ENCODE data around the gene LYRM7. TPM values are rescaled to one million over a fixed set of nuclear protein-coding genes. Genes with fewer than 3 reads are reported as not detected.
"Not testable (repeated sequence)": the region's sequence is repeated elsewhere in the genome, so short reads cannot be mapped to it uniquely, and the experiment has no call there.

LYRM7 gene
- 8.2 TPM for polyA plus RNA-seq (2012; ENCODE audit: low read depth, missing spikeins)

DNA sequence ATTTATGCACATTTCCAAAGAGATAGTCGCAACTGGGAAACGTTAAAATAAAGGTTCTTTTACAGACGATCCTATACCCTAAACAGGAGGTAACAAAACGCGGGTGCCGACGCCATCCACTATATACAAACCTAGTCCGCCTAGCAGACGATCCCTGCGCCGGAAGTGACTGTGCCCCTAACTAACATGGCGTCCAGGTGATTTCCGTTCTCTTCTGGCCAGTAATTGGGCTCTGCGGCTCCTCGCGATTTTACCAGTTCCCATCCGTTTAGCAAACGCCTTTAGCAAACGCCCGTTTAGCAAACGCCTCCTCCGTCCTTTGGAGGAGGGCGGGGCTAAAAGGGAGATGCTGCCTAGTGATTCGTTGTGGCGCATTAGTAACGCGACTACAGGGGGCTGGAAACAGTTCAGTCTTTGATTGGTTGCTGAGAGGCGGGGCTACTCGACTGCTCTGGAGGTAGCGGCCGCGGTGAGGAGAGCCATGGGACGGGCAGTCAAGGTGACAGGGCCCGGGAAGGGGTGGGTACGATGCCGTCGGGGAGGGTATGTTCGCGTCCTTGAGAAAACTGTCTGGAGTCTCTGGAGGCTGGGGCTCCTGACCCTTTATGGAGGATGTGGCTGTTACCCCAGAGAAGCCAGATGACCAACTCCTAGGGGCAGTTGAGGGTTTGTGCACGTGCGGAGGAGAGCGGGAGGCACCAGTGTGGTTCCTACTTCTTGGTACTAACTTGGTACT is at the start of gene LYRM7:
Gene LYRM7, plus strand, starts transcription at position 405 of the 736 bp plus-strand sequence. Its CDS starts 77 bp downstream, at position 482.
- FAIRE-seq (peak; percentile 97), DNase-seq (ENCODE audit: insufficient read length, low spot score) (peak; percentile 52)
- TF ChIP-seq TAF1 (IDR thresholded peaks at IDR 0.05; ENCODE audit: low read depth, low read length) (0 out of 2 replicates have a peak, but pooled peaks have one; percentile 21), PAX5 (IDR thresholded peaks at IDR 0.05; ENCODE audit: insufficient read depth, low read length, severe bottlenecking) (no peak), POLR2AphosphoS5 (IDR thresholded peaks at IDR 0.05; ENCODE audit: low read depth, low read length) (peak; percentile 70), POLR2A (IDR thresholded peaks at IDR 0.05; ENCODE audit: low read depth, low read length) (peak; percentile 83), POU2F2 (IDR thresholded peaks at IDR 0.05; ENCODE audit: low read depth, low read length) (0 out of 2 replicates have a peak, but pooled peaks have one; percentile 55), SPI1 (IDR thresholded peaks at IDR 0.05; ENCODE audit: low read depth, low read length) (no peak)

DNA sequence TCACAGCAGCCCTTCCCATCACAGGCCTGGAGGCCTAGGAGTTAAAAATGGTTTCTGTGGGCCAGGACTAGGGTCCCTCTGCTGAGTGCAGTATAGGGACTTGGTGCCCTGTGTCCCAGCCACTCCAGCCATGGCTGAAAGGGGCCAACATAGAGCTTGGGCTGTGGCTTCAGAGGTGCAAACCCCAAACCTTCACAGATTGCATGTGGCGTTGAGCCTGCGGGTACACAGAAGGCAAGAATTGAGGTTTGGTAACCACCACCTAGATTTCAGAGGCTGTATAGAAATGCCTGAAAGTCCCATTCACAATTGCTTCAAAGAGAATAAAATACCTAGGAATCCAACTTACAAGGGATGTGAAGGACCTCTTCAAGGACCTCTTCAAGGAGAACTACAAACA is 43.5 kb upstream of the LYRM7 start:
- FAIRE-seq = not testable (repeated sequence)

DNA sequence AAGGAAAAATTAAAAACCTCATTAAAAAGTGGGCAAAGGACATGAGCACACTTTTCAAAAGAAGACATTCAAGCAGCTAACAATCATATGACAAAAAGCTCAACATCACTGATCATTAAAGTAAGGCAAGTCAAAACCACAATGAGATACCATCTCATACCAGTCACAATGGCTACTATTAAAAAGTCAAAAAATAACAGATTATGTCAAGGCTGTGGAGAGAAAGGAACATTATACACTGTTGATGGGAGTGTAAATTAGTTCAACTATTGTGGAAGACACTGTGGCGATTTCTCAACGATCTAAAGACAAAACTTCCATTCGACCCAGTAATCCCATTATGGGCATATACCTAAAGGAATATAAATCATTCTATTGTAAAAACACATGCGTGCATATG is 41.4 kb upstream of the LYRM7 start:
- TF ChIP-seq POLR2AphosphoS5 (IDR thresholded peaks at IDR 0.05; ENCODE audit: low read depth, low read length) = no peak
- TF ChIP-seq PAX5 (IDR thresholded peaks at IDR 0.05; ENCODE audit: insufficient read depth, low read length, severe bottlenecking) = no peak
- no peak for TF ChIP-seq POU2F2 (IDR thresholded peaks at IDR 0.05; ENCODE audit: low read depth, low read length)
- TF ChIP-seq POLR2A (IDR thresholded peaks at IDR 0.05; ENCODE audit: low read depth, low read length) = no peak
- no peak for TF ChIP-seq SPI1 (IDR thresholded peaks at IDR 0.05; ENCODE audit: low read depth, low read length)
- TF ChIP-seq TAF1 (IDR thresholded peaks at IDR 0.05; ENCODE audit: low read depth, low read length) = no peak
- DNase-seq (ENCODE audit: insufficient read length, low spot score) (no peak), FAIRE-seq (no peak)

More for the DNA sequence above, 43.5 kb upstream of the LYRM7 start:
- DNase-seq (ENCODE audit: insufficient read length, low spot score) = not testable (repeated sequence)

DNA sequence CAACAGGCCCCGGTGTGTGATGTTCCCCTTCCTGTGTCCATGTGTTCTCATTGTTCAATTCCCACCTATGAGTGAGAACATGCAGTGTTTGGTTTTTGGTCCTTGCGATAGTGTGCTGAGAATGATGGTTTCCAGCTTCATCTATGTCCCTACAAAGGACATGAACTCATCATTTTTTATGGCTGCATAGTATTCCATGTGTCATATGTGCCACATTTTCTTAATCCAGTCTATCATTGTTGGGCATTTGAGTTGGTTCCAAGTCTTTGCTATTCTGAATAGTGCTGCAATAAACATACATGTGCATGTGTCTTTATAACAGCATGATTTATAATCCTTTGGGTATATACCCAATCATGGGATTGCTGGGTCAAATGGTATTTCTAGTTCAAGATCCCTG is 37.7 kb upstream of the LYRM7 start:
- not testable (repeated sequence) for FAIRE-seq; DNase-seq (ENCODE audit: insufficient read length, low spot score)

DNA sequence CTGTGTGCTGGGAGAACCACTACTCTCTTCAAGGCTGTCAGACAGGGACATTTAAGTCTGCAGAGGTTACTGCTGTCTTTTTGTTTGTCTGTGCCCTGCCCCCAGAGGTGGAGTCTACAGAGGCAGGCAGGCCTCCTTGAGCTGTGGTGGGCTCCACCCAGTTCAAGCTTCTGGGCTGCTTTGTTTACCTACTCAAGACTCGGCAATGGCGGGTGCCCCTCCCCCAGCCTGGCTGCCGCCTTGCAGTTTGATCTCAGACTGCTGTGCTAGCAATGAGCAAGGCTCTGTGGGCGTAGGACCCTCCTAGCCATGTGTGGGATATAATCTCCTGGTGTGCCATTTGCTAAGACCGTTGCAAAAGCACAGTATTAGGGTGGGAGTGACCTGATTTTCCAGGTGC is 32.3 kb upstream of the LYRM7 start:
- DNase-seq (ENCODE audit: insufficient read length, low spot score); FAIRE-seq: not testable (repeated sequence)

DNA sequence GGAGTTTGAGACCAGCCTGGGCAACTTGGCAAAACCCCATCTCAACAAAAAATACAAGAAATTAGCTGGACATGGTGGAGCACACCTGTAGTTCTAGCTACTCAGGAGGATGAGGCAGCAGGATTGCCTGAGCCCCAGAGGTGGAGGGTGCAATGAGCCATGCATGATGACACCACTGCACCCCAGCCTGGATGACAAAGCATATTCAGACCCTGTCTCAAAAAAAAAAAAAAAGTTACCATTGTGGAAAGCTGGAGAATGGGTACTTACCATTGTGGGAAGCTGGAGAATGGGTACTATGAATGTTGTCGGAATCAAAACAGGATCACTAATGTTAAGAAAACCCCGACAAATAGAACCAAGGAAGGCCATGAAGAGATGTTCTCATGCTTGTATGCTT is 31.4 kb upstream of the LYRM7 start:
- TF ChIP-seq PAX5 (IDR thresholded peaks at IDR 0.05; ENCODE audit: insufficient read depth, low read length, severe bottlenecking) = no peak
- no peak for TF ChIP-seq POU2F2 (IDR thresholded peaks at IDR 0.05; ENCODE audit: low read depth, low read length)
- no peak for TF ChIP-seq POLR2A (IDR thresholded peaks at IDR 0.05; ENCODE audit: low read depth, low read length)
- TF ChIP-seq POLR2AphosphoS5 (IDR thresholded peaks at IDR 0.05; ENCODE audit: low read depth, low read length) = no peak
- TF ChIP-seq TAF1 (IDR thresholded peaks at IDR 0.05; ENCODE audit: low read depth, low read length) = no peak
- no peak for TF ChIP-seq SPI1 (IDR thresholded peaks at IDR 0.05; ENCODE audit: low read depth, low read length)
- FAIRE-seq = no peak
- no peak for DNase-seq (ENCODE audit: insufficient read length, low spot score)

DNA sequence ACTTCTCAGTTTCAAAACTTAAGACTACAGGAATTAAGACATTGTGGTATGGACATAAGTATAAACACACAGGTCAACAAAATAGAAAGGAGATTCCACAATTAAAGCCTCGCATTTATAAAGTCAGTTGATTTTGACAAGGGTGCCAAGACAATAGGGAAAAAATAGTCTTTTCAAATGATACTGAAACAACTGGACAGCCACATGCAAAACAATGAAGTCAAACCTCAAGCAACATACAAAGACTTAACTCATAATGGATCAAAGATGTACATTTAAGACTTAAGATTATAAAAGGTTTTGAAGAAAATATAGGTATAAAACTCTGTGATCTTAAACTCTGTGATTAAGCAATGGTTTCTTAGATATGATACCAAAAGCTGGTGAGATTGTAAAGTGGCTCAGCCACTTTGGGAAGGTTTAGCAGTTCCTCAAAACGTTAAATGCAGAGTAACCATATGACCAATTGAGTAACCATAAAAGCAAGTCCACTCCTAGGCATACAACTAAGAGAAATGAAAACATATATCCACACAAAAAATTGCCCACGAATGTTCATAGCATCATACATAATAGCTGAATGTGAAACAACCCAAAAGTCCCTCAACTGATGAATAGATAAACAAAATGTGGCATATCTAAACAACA is 27.6 kb upstream of the LYRM7 start:
- no peak for TF ChIP-seq POLR2A (IDR thresholded peaks at IDR 0.05; ENCODE audit: low read depth, low read length)
- peak; percentile 78 for TF ChIP-seq SPI1 (IDR thresholded peaks at IDR 0.05; ENCODE audit: low read depth, low read length)
- FAIRE-seq = peak; percentile 5

DNA sequence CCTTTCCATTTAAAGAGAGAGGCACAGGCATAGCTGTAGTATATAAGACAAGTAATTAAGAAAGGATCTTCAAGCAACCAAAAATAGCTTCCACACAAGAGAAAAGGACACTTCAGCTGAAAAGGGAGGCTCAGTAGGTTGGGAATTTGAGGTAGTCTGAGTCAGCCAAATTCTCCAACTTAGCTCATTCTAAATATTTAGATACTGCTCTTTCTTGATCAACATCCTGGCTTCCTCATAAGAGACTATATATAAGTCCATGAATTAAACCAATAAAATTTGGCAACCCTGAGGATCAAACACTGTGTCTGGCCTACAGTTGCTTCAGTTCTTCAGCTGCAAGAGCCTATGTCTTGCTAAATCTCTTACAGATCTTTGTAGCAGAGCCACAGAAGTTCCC is 23.5 kb upstream of the LYRM7 start:
- TF ChIP-seq TAF1 (IDR thresholded peaks at IDR 0.05; ENCODE audit: low read depth, low read length) (no peak), SPI1 (IDR thresholded peaks at IDR 0.05; ENCODE audit: low read depth, low read length) (no peak)
- FAIRE-seq (no peak), DNase-seq (ENCODE audit: insufficient read length, low spot score) (no peak)

More for the DNA sequence above, 27.6 kb upstream of the LYRM7 start:
- no peak for DNase-seq (ENCODE audit: insufficient read length, low spot score)

DNA sequence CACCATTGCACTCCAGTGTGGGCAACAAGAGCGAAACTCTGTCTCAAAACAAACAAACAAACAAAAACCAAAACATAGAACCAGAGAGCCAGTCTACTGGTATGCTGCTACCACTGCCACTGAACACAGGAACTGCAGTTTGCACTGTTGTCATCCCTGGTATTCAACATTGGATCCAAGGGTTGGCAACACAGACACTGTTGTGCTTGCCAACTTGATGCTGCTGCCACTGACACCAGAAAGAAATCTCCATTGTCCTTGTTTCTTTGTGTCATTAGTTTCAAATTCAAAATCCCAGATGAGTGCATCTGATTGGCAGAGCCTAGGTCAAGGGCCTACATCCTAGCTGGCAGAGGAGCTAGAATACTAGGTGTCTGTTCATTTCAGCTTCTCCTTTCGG is 21.9 kb upstream of the LYRM7 start:
- FAIRE-seq = no peak
- DNase-seq (ENCODE audit: insufficient read length, low spot score) = no peak
- TF ChIP-seq POLR2A (IDR thresholded peaks at IDR 0.05; ENCODE audit: low read depth, low read length) = no peak
- TF ChIP-seq SPI1 (IDR thresholded peaks at IDR 0.05; ENCODE audit: low read depth, low read length) = no peak
- no peak for TF ChIP-seq TAF1 (IDR thresholded peaks at IDR 0.05; ENCODE audit: low read depth, low read length)
- no peak for TF ChIP-seq PAX5 (IDR thresholded peaks at IDR 0.05; ENCODE audit: insufficient read depth, low read length, severe bottlenecking)

DNA sequence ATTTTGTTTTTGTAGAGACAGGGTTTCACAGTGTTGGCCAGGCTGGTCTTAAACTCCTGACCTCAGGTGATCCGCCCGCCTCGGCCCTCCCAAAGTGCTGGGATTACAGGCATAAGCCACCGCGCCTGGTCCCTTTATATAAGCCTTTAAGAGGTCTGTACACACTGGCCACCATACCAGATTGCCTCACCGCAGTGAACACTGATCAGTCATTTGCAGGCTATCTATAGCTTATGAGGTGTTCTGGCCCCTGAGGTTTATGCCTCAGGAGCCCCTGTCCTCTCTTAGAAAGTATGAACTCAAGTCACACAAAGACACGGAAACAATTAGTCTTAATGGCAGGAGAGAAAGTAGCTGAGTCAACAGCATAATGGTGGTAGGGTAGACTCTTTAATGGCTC is 20.3 kb upstream of the LYRM7 start:
- DNase-seq (ENCODE audit: insufficient read length, low spot score) (no peak), FAIRE-seq (no peak)
- TF ChIP-seq SPI1 (IDR thresholded peaks at IDR 0.05; ENCODE audit: low read depth, low read length) (no peak), TAF1 (IDR thresholded peaks at IDR 0.05; ENCODE audit: low read depth, low read length) (no peak)

DNA sequence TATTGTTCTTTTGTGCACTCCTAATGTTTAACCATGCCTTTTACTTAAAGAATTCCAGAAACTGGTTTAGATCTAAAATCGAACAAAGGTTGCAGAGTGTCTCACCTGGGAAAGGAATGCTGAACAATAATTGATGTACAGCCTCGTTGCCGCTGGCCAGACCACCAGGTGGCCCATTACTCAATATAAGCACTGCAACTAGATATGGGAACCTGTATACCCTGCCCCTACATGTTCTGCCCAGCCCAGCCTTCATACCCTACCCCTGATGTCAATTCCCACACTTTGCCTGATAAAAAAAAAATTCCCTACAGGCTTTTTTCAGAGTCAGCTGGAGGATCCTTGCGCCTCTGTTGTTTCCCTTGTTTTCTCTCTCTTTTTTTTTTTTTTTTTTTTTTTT is 19.5 kb upstream of the LYRM7 start:
- FAIRE-seq = no peak
- TF ChIP-seq POLR2A (IDR thresholded peaks at IDR 0.05; ENCODE audit: low read depth, low read length) (no peak), POLR2AphosphoS5 (IDR thresholded peaks at IDR 0.05; ENCODE audit: low read depth, low read length) (no peak), PAX5 (IDR thresholded peaks at IDR 0.05; ENCODE audit: insufficient read depth, low read length, severe bottlenecking) (no peak), TAF1 (IDR thresholded peaks at IDR 0.05; ENCODE audit: low read depth, low read length) (no peak), SPI1 (IDR thresholded peaks at IDR 0.05; ENCODE audit: low read depth, low read length) (no peak), POU2F2 (IDR thresholded peaks at IDR 0.05; ENCODE audit: low read depth, low read length) (no peak)
- DNase-seq (ENCODE audit: insufficient read length, low spot score) = no peak

All from GM12891 (cell line).